GM23248 (cell line): ENCODE measurements around the gene ACOT4.

Experiments used
- EZH2 ChIP-seq: fragments of 200-600 bp; sonication (generic); IDR thresholded peaks from 2 replicates; pipeline ENCODE4 v1.6.1; 2018; ENCODE audit warnings: antibody characterized with exemption, mild to moderate bottlenecking; ENCODE audit not compliant: insufficient read depth, poor library complexity, severe bottlenecking
- EZH2phosphoT487 ChIP-seq: fragments of 200-600 bp; sonication (generic); IDR thresholded peaks from 2 replicates; pipeline ENCODE4 v1.6.1; 2018; ENCODE audit warnings: antibody characterized with exemption, moderate library complexity, mild to moderate bottlenecking, low read depth; ENCODE audit not compliant: insufficient read depth

GRCh38 chr14:73645248-73645610, 53.6 kb downstream of the ACOT4 start:
- TF ChIP-seq EZH2 (no peak), EZH2phosphoT487 (no peak)
